Measurements from ENCODE around the gene CD8B2. TPM values are rescaled to one million over a fixed set of nuclear protein-coding genes. Genes with fewer than 3 reads are reported as not detected.

Gene CD8B2
- total and polyA plus RNA-seq, 9 of the 15 experiments (the other 6 are each of a cell fraction or from before 2014, with no cell fraction given) = 0.03 TPM; not detected in 8

DNA sequence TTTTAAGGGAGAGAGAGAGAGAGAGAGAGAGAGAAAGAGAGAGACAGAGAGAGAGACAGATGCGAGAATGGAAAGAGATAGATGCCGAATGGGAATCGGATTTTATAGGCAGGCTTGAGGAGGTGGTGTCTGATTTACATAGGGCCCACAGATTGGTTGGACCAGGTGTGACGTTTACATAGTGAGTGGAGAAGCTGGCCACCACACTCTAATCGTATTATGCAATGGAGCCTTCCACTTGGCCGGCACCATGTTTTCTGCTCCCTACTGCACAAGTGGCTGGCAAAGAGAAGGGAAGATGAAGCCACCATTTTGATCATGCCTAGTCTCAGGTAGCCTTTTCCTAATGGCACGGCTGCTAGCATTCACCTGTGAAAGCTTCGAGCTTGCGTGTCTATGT, 33.9 kb downstream of the CD8B2 start:
- ChIA-PET CTCF (ENCODE audit: low intra/inter-chr PET ratio) (no interaction called here), POLR2A (interaction anchor here (0.7 kb wide), 1 partner anchor 481 kb away, joined by 4 read pairs; no protein-coding TSS in a partner anchor)
- H3K4me1 ChIP-seq (replicated peaks in 1 of 2; ENCODE audit: control insufficient read depth in 2 of 2, insufficient read depth in 2 of 2, low read length in 2 of 2) = no peaks in the 10 kb centered on the region; a peak in 1 of 5 replicates
- H3K4me2 ChIP-seq (ENCODE audit: insufficient read depth, low read length) = no peak overlapping the region
- no peak overlapping the region for H3K27ac ChIP-seq (ENCODE audit: extremely low read depth, low read depth, low read length)
- no peaks in the 10 kb centered on the region for H3K9me1 ChIP-seq (ENCODE audit: control insufficient read depth, insufficient read depth, low read length)
- H2AFZ ChIP-seq (ENCODE audit: low read depth, low read length) = no peak overlapping the region
- no peaks in the 10 kb centered on the region for H4K20me1 ChIP-seq (replicated peaks; ENCODE audit: control insufficient read depth, insufficient read depth, low read length)
- DNase-seq (ENCODE audit: extremely low read depth in 1 of 4, low spot score in 3 of 4) (no peak), FAIRE-seq (no peak), ATAC-seq (peak; percentile 72)
- no peak overlapping the region for H3K4me3 ChIP-seq
- no peaks in the 10 kb centered on the region for H3K36me3 ChIP-seq (ENCODE audit: control insufficient read depth, insufficient read depth, low read length)
- no peaks in the 10 kb centered on the region for H3K27me3 ChIP-seq (ENCODE audit: control insufficient read depth in 2 of 2, insufficient read depth in 2 of 2, low read length in 2 of 2)
- no peak overlapping the region for H3K9ac ChIP-seq (ENCODE audit: insufficient read depth in 1 of 2, low read depth in 2 of 2, low read length in 2 of 2)
- intact Hi-C loops (cut with micrococcal nuclease) (no loop called here), in situ Hi-C loops (cut with MboI) (no loop called here)
- H3K9me3 ChIP-seq (replicated peaks; ENCODE audit: control insufficient read depth, insufficient read depth, low read depth, low read length) = no peaks in the 10 kb centered on the region
- 8% methylated on average over 8 of the region's 9 CpGs for WGBS (ENCODE audit: insufficient coverage, low coverage, missing lambda C conversion rate)
- no peaks in the 10 kb centered on the region for H3K79me2 ChIP-seq (ENCODE audit: control insufficient read depth, insufficient read depth, low read length)
- BruUV-seq (replicated peaks) = no TSS peak
- TF ChIP-seq POLR3G (IDR thresholded peaks at IDR 0.05; ENCODE audit: extremely low read depth, insufficient read length, insufficient replicate concordance) = no peak
- TF ChIP-seq CEBPB (tag; IDR thresholded peaks at IDR 0.05) = peak; percentile 30; the same call in 1 of the 2 replicates
- TF ChIP-seq CHD4 (IDR thresholded peaks at IDR 0.05; ENCODE audit: insufficient read depth, insufficient replicate concordance, low read depth, low read length, poor library complexity, severe bottlenecking) = no peak
- TF ChIP-seq, protein P1, sequence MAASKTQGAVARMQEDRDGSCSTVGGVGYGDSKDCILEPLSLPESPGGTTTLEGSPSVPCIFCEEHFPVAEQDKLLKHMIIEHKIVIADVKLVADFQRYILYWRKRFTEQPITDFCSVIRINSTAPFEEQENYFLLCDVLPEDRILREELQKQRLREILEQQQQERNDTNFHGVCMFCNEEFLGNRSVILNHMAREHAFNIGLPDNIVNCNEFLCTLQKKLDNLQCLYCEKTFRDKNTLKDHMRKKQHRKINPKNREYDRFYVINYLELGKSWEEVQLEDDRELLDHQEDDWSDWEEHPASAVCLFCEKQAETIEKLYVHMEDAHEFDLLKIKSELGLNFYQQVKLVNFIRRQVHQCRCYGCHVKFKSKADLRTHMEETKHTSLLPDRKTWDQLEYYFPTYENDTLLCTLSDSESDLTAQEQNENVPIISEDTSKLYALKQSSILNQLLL (CRISPR knock-in tag; IDR thresholded peaks at IDR 0.05; ENCODE audit: borderline replicate concordance) = no peak
- TF ChIP-seq ZNF140 (CRISPR knock-in tag; IDR thresholded peaks at IDR 0.05) = no peak
- no peak for TF ChIP-seq ATF1 (CRISPR knock-in tag; IDR thresholded peaks at IDR 0.05)
- TF ChIP-seq ATF1 (tag; IDR thresholded peaks at IDR 0.05) = 0 out of 2 replicates have a peak, but pooled peaks have one; percentile 13
- TF ChIP-seq ZNF274 (IDR thresholded peaks at IDR 0.05; ENCODE audit: borderline replicate concordance, low read depth, low read length) = no peak
- TF ChIP-seq, protein P2, sequence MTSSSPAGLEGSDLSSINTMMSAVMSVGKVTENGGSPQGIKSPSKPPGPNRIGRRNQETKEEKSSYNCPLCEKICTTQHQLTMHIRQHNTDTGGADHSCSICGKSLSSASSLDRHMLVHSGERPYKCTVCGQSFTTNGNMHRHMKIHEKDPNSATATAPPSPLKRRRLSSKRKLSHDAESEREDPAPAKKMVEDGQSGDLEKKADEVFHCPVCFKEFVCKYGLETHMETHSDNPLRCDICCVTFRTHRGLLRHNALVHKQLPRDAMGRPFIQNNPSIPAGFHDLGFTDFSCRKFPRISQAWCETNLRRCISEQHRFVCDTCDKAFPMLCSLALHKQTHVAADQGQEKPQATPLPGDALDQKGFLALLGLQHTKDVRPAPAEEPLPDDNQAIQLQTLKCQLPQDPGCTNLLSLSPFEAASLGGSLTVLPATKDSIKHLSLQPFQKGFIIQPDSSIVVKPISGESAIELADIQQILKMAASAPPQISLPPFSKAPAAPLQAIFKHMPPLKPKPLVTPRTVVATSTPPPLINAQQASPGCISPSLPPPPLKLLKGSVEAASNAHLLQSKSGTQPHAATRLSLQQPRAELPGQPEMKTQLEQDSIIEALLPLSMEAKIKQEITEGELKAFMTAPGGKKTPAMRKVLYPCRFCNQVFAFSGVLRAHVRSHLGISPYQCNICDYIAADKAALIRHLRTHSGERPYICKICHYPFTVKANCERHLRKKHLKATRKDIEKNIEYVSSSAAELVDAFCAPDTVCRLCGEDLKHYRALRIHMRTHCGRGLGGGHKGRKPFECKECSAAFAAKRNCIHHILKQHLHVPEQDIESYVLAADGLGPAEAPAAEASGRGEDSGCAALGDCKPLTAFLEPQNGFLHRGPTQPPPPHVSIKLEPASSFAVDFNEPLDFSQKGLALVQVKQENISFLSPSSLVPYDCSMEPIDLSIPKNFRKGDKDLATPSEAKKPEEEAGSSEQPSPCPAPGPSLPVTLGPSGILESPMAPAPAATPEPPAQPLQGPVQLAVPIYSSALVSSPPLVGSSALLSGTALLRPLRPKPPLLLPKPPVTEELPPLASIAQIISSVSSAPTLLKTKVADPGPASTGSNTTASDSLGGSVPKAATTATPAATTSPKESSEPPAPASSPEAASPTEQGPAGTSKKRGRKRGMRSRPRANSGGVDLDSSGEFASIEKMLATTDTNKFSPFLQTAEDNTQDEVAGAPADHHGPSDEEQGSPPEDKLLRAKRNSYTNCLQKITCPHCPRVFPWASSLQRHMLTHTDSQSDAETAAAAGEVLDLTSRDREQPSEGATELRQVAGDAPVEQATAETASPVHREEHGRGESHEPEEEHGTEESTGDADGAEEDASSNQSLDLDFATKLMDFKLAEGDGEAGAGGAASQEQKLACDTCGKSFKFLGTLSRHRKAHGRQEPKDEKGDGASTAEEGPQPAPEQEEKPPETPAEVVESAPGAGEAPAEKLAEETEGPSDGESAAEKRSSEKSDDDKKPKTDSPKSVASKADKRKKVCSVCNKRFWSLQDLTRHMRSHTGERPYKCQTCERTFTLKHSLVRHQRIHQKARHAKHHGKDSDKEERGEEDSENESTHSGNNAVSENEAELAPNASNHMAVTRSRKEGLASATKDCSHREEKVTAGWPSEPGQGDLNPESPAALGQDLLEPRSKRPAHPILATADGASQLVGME (CRISPR knock-in tag; IDR thresholded peaks at IDR 0.05) = no peak
- TF ChIP-seq THRB (CRISPR knock-in tag; conservative IDR thresholded peaks at IDR 0.05) = no peak
- no peak for TF ChIP-seq ARID2 (IDR thresholded peaks at IDR 0.05)
- TF ChIP-seq YY1 (IDR thresholded peaks at IDR 0.05; ENCODE audit: borderline replicate concordance in 1 of 3, control insufficient read depth in 1 of 3, extremely low read depth in 1 of 3, insufficient read depth in 3 of 3, insufficient read length in 1 of 3, insufficient replicate concordance in 2 of 3, low read depth in 1 of 3, low read length in 2 of 3) = peak in 1 of 3 experiments; percentile 33

Measured in K562 (cell line).